H9 (cell line): ENCODE results near the gene SLCO1B1. TPM values are rescaled to one million over a fixed set of nuclear protein-coding genes. Genes with fewer than 3 reads are reported as not detected.

Source experiments
- DNase-seq: peaks from one replicate; pipeline ENCODE4 v3.0.0-alpha.2; 2017
- H2AFZ ChIP-seq: one replicate; pipeline ENCODE4 v1.6.1; 2013; ENCODE audit warnings: mild to moderate bottlenecking, low read length, control low read depth, moderate library complexity
- H2AK5ac ChIP-seq: 2 replicates; pipeline ENCODE4 v1.6.1; 2013; ENCODE audit warnings: low read length, control low read depth, mixed read lengths; ENCODE audit not compliant: insufficient read length
- H2BK120ac ChIP-seq: one replicate; pipeline ENCODE4 v1.6.1; 2013; ENCODE audit warnings: low read depth, mild to moderate bottlenecking, low read length, control low read depth, inconsistent platforms; ENCODE audit not compliant: poor library complexity, severe bottlenecking
- H2BK12ac ChIP-seq: 2 replicates; pipeline ENCODE4 v1.6.1; 2013; ENCODE audit warnings: low read length, control low read depth, mixed read lengths, low read depth; ENCODE audit not compliant: insufficient read length
- H2BK15ac ChIP-seq: 2 replicates; pipeline ENCODE4 v1.6.1; 2013; ENCODE audit warnings: low read depth, low read length, control low read depth
- H2BK20ac ChIP-seq: one replicate; pipeline ENCODE4 v1.6.1; 2013; ENCODE audit warnings: low read depth, mild to moderate bottlenecking, low read length, control low read depth, inconsistent platforms; ENCODE audit not compliant: poor library complexity, severe bottlenecking
- H2BK5ac ChIP-seq: 2 replicates; pipeline ENCODE4 v1.6.1; 2013; ENCODE audit warnings: low read length, control low read depth, mixed read lengths; ENCODE audit not compliant: insufficient read length
- H3K14ac ChIP-seq: 2 replicates; pipeline ENCODE4 v1.6.1; 2013; ENCODE audit warnings: low read length, control low read depth; ENCODE audit not compliant: insufficient read depth
- H3K18ac ChIP-seq: 2 replicates; pipeline ENCODE4 v1.6.1; 2013; ENCODE audit warnings: low read depth, mild to moderate bottlenecking, mixed read lengths, low read length, control low read depth; ENCODE audit not compliant: insufficient read length
- H3K23ac ChIP-seq: 2 replicates; pipeline ENCODE4 v1.6.1; 2013; ENCODE audit warnings: low read length, control low read depth, mixed read lengths, low read depth; ENCODE audit not compliant: insufficient read length
- H3K23me2 ChIP-seq: 2 replicates; pipeline ENCODE4 v1.6.1; 2013; ENCODE audit warnings: low read depth, mild to moderate bottlenecking, mixed read lengths, low read length, control low read depth; ENCODE audit not compliant: insufficient read length, poor library complexity, severe bottlenecking
- H3K27ac ChIP-seq: 2 replicates; pipeline ENCODE4 v1.5.1; 2013; ENCODE audit warnings: low read length, control low read depth, mixed read lengths, low read depth; ENCODE audit not compliant: insufficient read length
- H3K27me3 ChIP-seq: 2 replicates; pipeline ENCODE4 v1.6.1; 2013; ENCODE audit warnings: low read length, control low read depth, inconsistent platforms; ENCODE audit not compliant: insufficient read depth
- H3K4ac ChIP-seq: 2 replicates; pipeline ENCODE4 v1.6.1; 2013; ENCODE audit warnings: low read depth, mild to moderate bottlenecking, control low read depth, inconsistent platforms, low read length, moderate library complexity
- H3K4me1 ChIP-seq: 2 replicates; pipeline ENCODE4 v1.6.1; 2013; ENCODE audit warnings: low read length, control low read depth, inconsistent platforms; ENCODE audit not compliant: insufficient read depth
- H3K4me2 ChIP-seq: 2 replicates; pipeline ENCODE4 v1.6.1; 2013; ENCODE audit warnings: low read length, control low read depth, mixed read lengths; ENCODE audit not compliant: insufficient read length, insufficient read depth
- H3K56ac ChIP-seq: 2 replicates; pipeline ENCODE4 v1.6.1; 2013; ENCODE audit warnings: low read depth, mild to moderate bottlenecking, mixed read lengths, low read length, control low read depth; ENCODE audit not compliant: insufficient read length
- H3K79me1 ChIP-seq: 2 replicates; pipeline ENCODE4 v1.6.1; 2013; ENCODE audit warnings: low read depth, mild to moderate bottlenecking, moderate library complexity, low read length, control low read depth, inconsistent platforms; ENCODE audit not compliant: insufficient read depth, poor library complexity, severe bottlenecking
- H3K79me2 ChIP-seq: 2 replicates; pipeline ENCODE4 v1.6.1; 2013; ENCODE audit warnings: low read length, control low read depth, inconsistent platforms; ENCODE audit not compliant: insufficient read depth
- H3K9ac ChIP-seq: 2 replicates; pipeline ENCODE4 v1.6.1; 2013; ENCODE audit warnings: low read length, control low read depth, mixed read lengths; ENCODE audit not compliant: insufficient read length; ENCODE audit errors: extremely low read depth
- H3K9me3 ChIP-seq: one replicate; pipeline ENCODE4 v1.6.1; 2013; ENCODE audit warnings: low read depth, low read length, inconsistent platforms; ENCODE audit not compliant: control insufficient read depth
- H3T11ph ChIP-seq: one replicate; pipeline ENCODE4 v1.6.1; 2013; ENCODE audit warnings: mild to moderate bottlenecking, low read length, control low read depth, inconsistent platforms
- H4K20me1 ChIP-seq: one replicate; pipeline ENCODE4 v1.6.1; 2013; ENCODE audit not compliant: control insufficient read depth, insufficient read length, insufficient read depth
- H4K5ac ChIP-seq: 2 replicates; pipeline ENCODE4 v1.6.1; 2013; ENCODE audit warnings: low read depth, mild to moderate bottlenecking, mixed read lengths, low read length, control low read depth; ENCODE audit not compliant: insufficient read length
- H4K8ac ChIP-seq: replicated peaks from 2 replicates; pipeline ENCODE4 v1.6.1; 2013; ENCODE audit warnings: low read length, control low read depth, mixed read lengths, low read depth; ENCODE audit not compliant: insufficient read length
- H4K91ac ChIP-seq: 2 replicates; pipeline ENCODE4 v1.6.1; 2013; ENCODE audit warnings: low read depth, mild to moderate bottlenecking, moderate library complexity, mixed read lengths, low read length, control low read depth; ENCODE audit not compliant: insufficient read length
- H3K27ac Mint-ChIP-seq, 3 experiments: 2 replicates in 2 of 3; 3 replicates in 1 of 3; pipeline ENCODE4 v1.8.0; 2020 to 2021; ENCODE audit warnings: mixed read lengths in 3 of 3, mild to moderate bottlenecking in 1 of 3, moderate library complexity in 1 of 3
- H3K27me3 Mint-ChIP-seq: 2 replicates; pipeline ENCODE4 v1.8.0; 2021; ENCODE audit warnings: low read depth, mild to moderate bottlenecking, moderate library complexity, mixed read lengths
- H3K36me3 Mint-ChIP-seq, 3 experiments: 2 replicates in 2 of 3; 3 replicates in 1 of 3; pipeline ENCODE4 v1.8.0; 2020 to 2021; ENCODE audit warnings: low read depth in 3 of 3, mixed read lengths in 3 of 3; ENCODE audit not compliant: insufficient read depth in 1 of 3
- H3K4me1 Mint-ChIP-seq, 2 experiments: 2 replicates each; pipeline ENCODE4 v1.8.0; 2020; ENCODE audit warnings: mixed read lengths in 2 of 2
- H3K4me3 Mint-ChIP-seq, 2 experiments: 2 replicates in 1 of 2; 3 replicates in 1 of 2; pipeline ENCODE4 v1.8.0; 2020 to 2021; ENCODE audit warnings: mild to moderate bottlenecking in 2 of 2, mixed read lengths in 2 of 2, moderate library complexity in 1 of 2
- H3K9me3 Mint-ChIP-seq, 2 experiments: 2 replicates in 1 of 2; 3 replicates in 1 of 2; pipeline ENCODE4 v1.8.0; 2020; ENCODE audit warnings: mild to moderate bottlenecking in 2 of 2, mixed read lengths in 2 of 2, moderate library complexity in 1 of 2
- WGBS: extraction: QIAGEN DNeasy Blood & Tissue Kit; methylation state at CpG from one replicate; pipeline ENCODE4 v1.1.7; 2013; ENCODE audit warnings: missing lambda C conversion rate, low lambda C conversion rate, mixed read lengths; ENCODE audit not compliant: insufficient read length; ENCODE audit errors: extremely low coverage; 5-methylcytosine and 5-hydroxymethylcytosine counted together
- total RNA-seq: library from RNA; stranded (reverse); gene quantifications from 2 replicates; pipeline ENCODE4 v1.2.1, GENCODE V29; 2021
- TF ChIP-seq, protein P1 (sequence below): fragments of 200-600 bp; sonication (generic); conservative IDR thresholded peaks from 3 replicates; pipeline ENCODE4 v1.8.0; 2021; ENCODE audit warnings: antibody characterized with exemption, mild to moderate bottlenecking

Gene SLCO1B1
- total RNA-seq, 1 experiment from 2014 or later = 0.09 TPM

DNA sequence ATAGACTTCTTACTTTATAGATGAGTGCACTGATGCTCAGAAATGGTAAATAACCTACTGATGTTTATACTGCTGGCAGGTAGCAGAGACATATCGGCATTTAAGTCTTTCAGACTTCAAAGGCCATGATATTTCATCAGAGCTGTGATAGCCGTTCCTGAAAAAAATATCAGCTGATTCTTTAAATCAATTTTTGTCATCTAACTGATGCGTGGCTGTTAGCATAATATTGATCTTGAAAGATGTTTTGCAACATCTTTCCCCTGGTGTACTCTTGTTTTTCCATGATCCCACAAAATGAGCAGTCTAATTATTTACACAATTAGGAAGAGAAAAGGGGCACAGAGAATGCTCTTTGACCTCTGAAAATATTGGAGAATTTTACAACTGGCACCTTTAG lies 1.6 kb upstream of the SLCO1B1 start:
- Histone ChIP-seq H4K5ac (no peak overlapping the region), H3K79me1 (no peaks in the 10 kb centered on the region), H3K4me1 (no peaks in the 10 kb centered on the region), H3K23ac (no peak overlapping the region), H3K4ac (no peak overlapping the region), H4K20me1 (no peaks in the 10 kb centered on the region), H2AFZ (no peak overlapping the region), H3K4me2 (no peak overlapping the region), H3K79me2 (no peaks in the 10 kb centered on the region), H3K9me3 (no peaks in the 10 kb centered on the region), H2BK15ac (no peak overlapping the region), H2BK5ac (no peak overlapping the region), H2BK12ac (no peak overlapping the region), H3K18ac (no peak overlapping the region), H3T11ph (no peak overlapping the region), H3K56ac (no peak overlapping the region), H3K9ac (no peak overlapping the region), H4K91ac (no peak overlapping the region), H3K14ac (no peak overlapping the region), H3K27ac (no peak overlapping the region), H3K23me2 (no peaks in the 10 kb centered on the region), H3K27me3 (no peaks in the 10 kb centered on the region), H2AK5ac (no peak overlapping the region), H4K8ac (no peak overlapping the region), H2BK20ac (no peak overlapping the region), H2BK120ac (no peak overlapping the region)
- H3K4me1 Mint-ChIP-seq = no peaks in the 10 kb centered on the region
- TF ChIP-seq, protein P1, sequence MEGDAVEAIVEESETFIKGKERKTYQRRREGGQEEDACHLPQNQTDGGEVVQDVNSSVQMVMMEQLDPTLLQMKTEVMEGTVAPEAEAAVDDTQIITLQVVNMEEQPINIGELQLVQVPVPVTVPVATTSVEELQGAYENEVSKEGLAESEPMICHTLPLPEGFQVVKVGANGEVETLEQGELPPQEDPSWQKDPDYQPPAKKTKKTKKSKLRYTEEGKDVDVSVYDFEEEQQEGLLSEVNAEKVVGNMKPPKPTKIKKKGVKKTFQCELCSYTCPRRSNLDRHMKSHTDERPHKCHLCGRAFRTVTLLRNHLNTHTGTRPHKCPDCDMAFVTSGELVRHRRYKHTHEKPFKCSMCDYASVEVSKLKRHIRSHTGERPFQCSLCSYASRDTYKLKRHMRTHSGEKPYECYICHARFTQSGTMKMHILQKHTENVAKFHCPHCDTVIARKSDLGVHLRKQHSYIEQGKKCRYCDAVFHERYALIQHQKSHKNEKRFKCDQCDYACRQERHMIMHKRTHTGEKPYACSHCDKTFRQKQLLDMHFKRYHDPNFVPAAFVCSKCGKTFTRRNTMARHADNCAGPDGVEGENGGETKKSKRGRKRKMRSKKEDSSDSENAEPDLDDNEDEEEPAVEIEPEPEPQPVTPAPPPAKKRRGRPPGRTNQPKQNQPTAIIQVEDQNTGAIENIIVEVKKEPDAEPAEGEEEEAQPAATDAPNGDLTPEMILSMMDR = no peak
- H3K27me3 Mint-ChIP-seq = no peaks in the 10 kb centered on the region; the same call in 1 of the 2 replicates
- no peak for DNase-seq
- WGBS = no CpG with 5 or more reads among the region's 3 CpGs
- H3K4me3 Mint-ChIP-seq = no peak overlapping the region
- H3K9me3 Mint-ChIP-seq = peaks cover 0 to 7% of the 10 kb centered on the region in 2 experiments; a peak in 3 of 5 replicates
- H3K27ac Mint-ChIP-seq = no peak overlapping the region
- H3K36me3 Mint-ChIP-seq = peaks cover 0 to 3% (median 2%) of the 10 kb centered on the region in 3 experiments; a peak in 2 of 7 replicates
